Pancreas (tissue), 10 donors: ENCODE measurements around the gene BCR. TPM values are rescaled to one million over a fixed set of nuclear protein-coding genes. Genes with fewer than 3 reads are reported as not detected.

ENCODE experiments used
- ATAC-seq, 4 donors: fragments of 200-7000 bp; cut with Tn5 transposase; one replicate each; pipeline versions ENCODE4 v1.8.0 to v1.9.1; 2020; ENCODE audit warnings: mild to moderate bottlenecking in 4 of 4, moderate library complexity in 4 of 4
- DNase-seq, 6 donors: peaks; one replicate each; pipeline ENCODE4 v3.0.0-alpha.2; 2020
- FAIRE-seq: peaks from 2 replicates; lab custom pipeline; 2012; peaks lifted over from hg19 to GRCh38; lab: Jason Lieb, UNC
- H3K27ac ChIP-seq, 4 donors: fragments of 200-600 bp; sonication (generic); 1 replicate in 3 of 4; 2 replicates in 1 of 4; pipeline versions ENCODE4 v1.5.0 to v1.8.0; 2020
- H3K27me3 ChIP-seq, 4 donors: fragments of 200-600 bp; one replicate each; pipeline ENCODE4 v1.8.0; 2021
- H3K36me3 ChIP-seq, 3 donors: fragments of 200-600 bp; sonication (generic) in 1 of 3; one replicate each; pipeline versions ENCODE4 v1.5.0 to v1.8.0; 2020 to 2021
- H3K4me1 ChIP-seq, 3 donors: fragments of 200-600 bp; one replicate each; pipeline ENCODE4 v1.8.0; 2021
- H3K4me3 ChIP-seq, 4 donors: fragments of 200-600 bp; sonication (generic) in 2 of 4; one replicate each; pipeline versions ENCODE4 v1.5.0 to v1.8.0; 2020 to 2021
- H3K9me3 ChIP-seq, 4 donors: fragments of 200-600 bp; one replicate each; pipeline ENCODE4 v1.8.0; 2021
- CTCF ChIP-seq, 4 donors: fragments of 200-600 bp; sonication (generic) in 3 of 4; IDR thresholded peaks; one replicate each; pipeline versions ENCODE4 v1.5.0 to v1.8.0; 2021; ENCODE audit warnings: antibody characterized with exemption in 4 of 4
- WGBS, 2 donors: extraction: QIAGEN DNeasy Blood & Tissue Kit; methylation state at CpG; one replicate each; pipeline ENCODE4 v1.1.7; 2013; 5-methylcytosine and 5-hydroxymethylcytosine counted together
- intact Hi-C, 3 donors: fragments of 100-400 bp; cut with DNase I; formaldehyde crosslinking; loops; one replicate each; pipeline versions ENCODE4 v1.11.1 to v1.14.2; 2022
- polyA plus RNA-seq, 2 donors: library from polyadenylated mRNA; stranded (reverse); fragments of 200-250 nt; gene quantifications; one replicate each; pipeline ENCODE4 v1.2.3, GENCODE V29; 2013
- total RNA-seq, 6 donors: library from RNA; stranded (reverse); fragmentation: NEBNext Ultra II Directional in 4 of 6; extraction: Animal tissue kit (Norgen Biotek cat#: 25700) in 4 of 6; gene quantifications; one replicate each; pipeline versions ENCODE4 v1.2.1 to v1.2.4, GENCODE V29; 2021 to 2023
- donor health status: healthy with polysubstance abuse.
- donor health status: DM: no; HTN: no; CAD: no; lungs with moderate emphysema.
- donor health status: DM: no; HTN: no; CAD: no.
- donor health status: control.
- donor health status: control.
- donor health status: Bipolar disorder and iron deficiency.
- donor health status: DM: yes; HTN: yes; CAD: no.
- donor health status: DM: no; HTN: no; CAD: no.
- donor health status: DM: no; HTN: no; CAD: no.
- donor health status: DM: yes; HTN: yes; CAD: no.

The BCR gene
- total and polyA plus RNA-seq, 8 donors, result 15.5 to 35.9 (median 18.1) TPM

GRCh38 chr22:23230348-23231068 is 50.2 kb downstream of the BCR start:
- FAIRE-seq (no peak), ATAC-seq (no peak), DNase-seq (peak in 1 of 6 donors; percentile 40)
- Histone ChIP-seq H3K27ac (no peak overlapping the region), H3K9me3 (no peaks in the 10 kb centered on the region), H3K4me1 (no peaks in the 10 kb centered on the region), H3K4me3 (no peak overlapping the region), H3K27me3 (no peaks in the 10 kb centered on the region), H3K36me3 (no peaks in the 10 kb centered on the region)
- WGBS, 2 donors, result 95 to 96% methylated on average over 10 of the region's 10 CpGs
- intact Hi-C loops, result no loop called here
- TF ChIP-seq CTCF (IDR thresholded peaks at IDR 0.05), result no peak

- peak in 1 of 6 donors; percentile 24 for DNase-seq
- no peak for ATAC-seq
- H3K36me3 ChIP-seq, result no peaks in the 10 kb centered on the region
- H3K27me3 ChIP-seq, result no peaks in the 10 kb centered on the region
- 95 to 97% methylated on average over 5 of the region's 5 CpGs for WGBS, 2 donors
- no peak overlapping the region for H3K4me3 ChIP-seq
- no peak overlapping the region for H3K27ac ChIP-seq
- H3K9me3 ChIP-seq, result no peaks in the 10 kb centered on the region
- no peak for FAIRE-seq
- H3K4me1 ChIP-seq, result peaks cover 3 to 7% (median 6%) of the 10 kb centered on the region in 3 donors
- TF ChIP-seq CTCF (IDR thresholded peaks at IDR 0.05), result no peak
- intact Hi-C loops, result no loop called here
Measured at GRCh38 chr22:23231471-23232093, 51.3 kb downstream of the BCR start.

GRCh38 chr22:23232094-23232905 is 52.0 kb downstream of the BCR start:
- H3K4me3 ChIP-seq, result no peak overlapping the region
- ATAC-seq, result no peak
- H3K27ac ChIP-seq, result no peak overlapping the region
- no peaks in the 10 kb centered on the region for H3K36me3 ChIP-seq
- no peak for TF ChIP-seq CTCF (IDR thresholded peaks at IDR 0.05)
- no peak for DNase-seq
- H3K27me3 ChIP-seq, result no peaks in the 10 kb centered on the region
- no peaks in the 10 kb centered on the region for H3K9me3 ChIP-seq
- intact Hi-C loops, result no loop called here
- FAIRE-seq, result no peak
- 94 to 96% methylated on average over 9 of the region's 9 CpGs for WGBS, 2 donors
- H3K4me1 ChIP-seq, result peaks cover 7 to 14% (median 10%) of the 10 kb centered on the region in 3 donors

- H3K4me1 ChIP-seq, result peaks cover 10 to 18% (median 10%) of the 10 kb centered on the region in 3 donors
Measured at GRCh38 chr22:23233084-23233531, 52.8 kb downstream of the BCR start.

More at GRCh38 chr22:23233084-23233531, 52.8 kb downstream of the BCR start:
- ATAC-seq (no peak), FAIRE-seq (no peak), DNase-seq (peak in 1 of 6 donors; percentile 57)
- H3K9me3 ChIP-seq, result no peaks in the 10 kb centered on the region
- H3K36me3 ChIP-seq, result no peaks in the 10 kb centered on the region
- H3K27me3 ChIP-seq, result no peaks in the 10 kb centered on the region
- H3K27ac ChIP-seq, result no peak overlapping the region
- 81 to 84% methylated on average over 11 of the region's 11 CpGs for WGBS, 2 donors
- H3K4me3 ChIP-seq, result no peak overlapping the region
- intact Hi-C loops, result no loop called here
- no peak for TF ChIP-seq CTCF (IDR thresholded peaks at IDR 0.05)
